ENCODE measurements around the gene NPC1. TPM values are rescaled to one million over a fixed set of nuclear protein-coding genes. Genes with fewer than 3 reads are reported as not detected.

Gene NPC1
- total and polyA plus RNA-seq, 2 donors (not counting 3 experiments of a cell fraction or from before 2014, with no cell fraction given): 40.6 to 45.2 TPM

GRCh38 chr18:23587220-23587642 is 925 bp upstream of the NPC1 start:
- intact Hi-C loops (cut with micrococcal nuclease): loop anchor here (1.0 kb wide), 1 partner anchor 71 kb away; no protein-coding TSS in a partner anchor
- no peak for FAIRE-seq
- POLR2A ChIA-PET: no interaction called here

More at GRCh38 chr18:23587220-23587642, 925 bp upstream of the NPC1 start:
- H3K4me2 ChIP-seq (ENCODE audit: insufficient read depth, low read length): peak overlapping the region; percentile 90
- H3K9ac ChIP-seq (replicated peaks; ENCODE audit: extremely low read depth, insufficient read depth, low read length): peak overlapping the region; percentile 100
- H3K4me3 ChIP-seq (replicated peaks in 1 of 3; ENCODE audit: insufficient read depth in 1 of 3, low read depth in 1 of 3, low read length in 3 of 3): peak overlapping the region in 1 of 3 experiments; percentile 52
- CTCF ChIA-PET: interaction anchor here (1.3 to 2.5 kb wide), 3 partner anchors 19 to 122 kb away, joined by 3 to 10 read pairs (median 4); no protein-coding TSS in a partner anchor
- no peak for DNase-seq (ENCODE audit: low read depth, low spot score)
- H3K79me2 ChIP-seq (ENCODE audit: control insufficient read depth, insufficient read depth, low read length): peaks cover 38% of the 10 kb centered on the region
- H3K27me3 ChIP-seq (ENCODE audit: control insufficient read depth in 2 of 2, insufficient read depth in 2 of 2, low read length in 2 of 2): no peaks in the 10 kb centered on the region
- dilution Hi-C loops (cut with MboI; ENCODE audit: extremely low pct_ligation_motif_present, low sequenced_read_pairs): no loop called here
- peak overlapping the region; percentile 92 for H2AFZ ChIP-seq (ENCODE audit: low read depth, low read length)
- peak overlapping the region; percentile 99 for H3K27ac ChIP-seq (ENCODE audit: insufficient read depth, low read depth, low read length)
- TSS peak; percentile 15 for BruUV-seq (replicated peaks)
- H3K9me1 ChIP-seq (replicated peaks; ENCODE audit: control insufficient read depth, extremely low read depth, insufficient read depth, low read length): no peaks in the 10 kb centered on the region
- TF ChIP-seq GATA2 (IDR thresholded peaks at IDR 0.05; ENCODE audit: insufficient read depth, insufficient read length, low read depth, low read length) (no peak), EZH2 (IDR thresholded peaks at IDR 0.05; ENCODE audit: borderline replicate concordance, low read depth, low read length, severe bottlenecking) (no peak), MYC (IDR thresholded peaks at IDR 0.05; ENCODE audit: low read depth, low read length) (no peak), JUN (IDR thresholded peaks at IDR 0.05; ENCODE audit: borderline replicate concordance, insufficient read depth, insufficient read length, low read depth) (no peak), FOS (IDR thresholded peaks at IDR 0.05; ENCODE audit: borderline replicate concordance, insufficient read depth, low read length) (no peak), CTCF (IDR thresholded peaks at IDR 0.05; ENCODE audit: extremely low read depth in 1 of 2, insufficient read depth in 1 of 2, low read depth in 1 of 2, low read length in 2 of 2) (no peak)
- TF ChIP-seq, protein P1, sequence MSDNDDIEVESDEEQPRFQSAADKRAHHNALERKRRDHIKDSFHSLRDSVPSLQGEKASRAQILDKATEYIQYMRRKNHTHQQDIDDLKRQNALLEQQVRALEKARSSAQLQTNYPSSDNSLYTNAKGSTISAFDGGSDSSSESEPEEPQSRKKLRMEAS (IDR thresholded peaks at IDR 0.05; ENCODE audit: insufficient read depth, insufficient read length): no peak
- H3K9me3 ChIP-seq (replicated peaks; ENCODE audit: control insufficient read depth, insufficient read depth, low read length): no peaks in the 10 kb centered on the region
- peaks cover 18% of the 10 kb centered on the region for H3K4me1 ChIP-seq (ENCODE audit: control insufficient read depth, extremely low read depth, insufficient read depth, low read length)
- H4K20me1 ChIP-seq (replicated peaks; ENCODE audit: control insufficient read depth, extremely low read depth, insufficient read depth, low read length): no peaks in the 10 kb centered on the region
- no peaks in the 10 kb centered on the region for H3K36me3 ChIP-seq (ENCODE audit: control insufficient read depth in 2 of 2, extremely low read depth in 1 of 2, insufficient read depth in 2 of 2, low read length in 2 of 2)

Measured in endothelial cell of umbilical vein (primary cell).